Transverse colon (tissue), 4 donors: ENCODE data around the gene ALG1. TPM values are rescaled to one million over a fixed set of nuclear protein-coding genes. Genes with fewer than 3 reads are reported as not detected.

Experiments used
- DNase-seq: peaks from one replicate; pipeline ENCODE4 v3.0.0-alpha.2; 2019
- H3K27ac ChIP-seq, 4 donors: fragments of 200-600 bp; sonication (generic); 2 replicates each; pipeline ENCODE4 v1.5.1; 2016 to 2018; ENCODE audit warnings: inconsistent platforms in 4 of 4
- H3K27me3 ChIP-seq: fragments of 200-600 bp; sonication (generic); 2 replicates; pipeline ENCODE4 v1.5.1; 2017; ENCODE audit warnings: inconsistent platforms
- H3K36me3 ChIP-seq, 4 donors: fragments of 200-600 bp; sonication (generic); 2 replicates each; pipeline ENCODE4 v1.5.1; 2017 to 2019; ENCODE audit warnings: inconsistent platforms in 4 of 4
- H3K4me1 ChIP-seq, 4 donors: fragments of 200-600 bp; sonication (generic); 2 replicates each; pipeline ENCODE4 v1.5.1; 2017 to 2020; ENCODE audit warnings: inconsistent platforms in 4 of 4
- H3K4me3 ChIP-seq, 4 donors: fragments of 200-600 bp; sonication (generic); 1 replicate in 1 of 4; 2 replicates in 3 of 4; pipeline versions ENCODE4 v1.5.1 to v1.6.1; 2017 to 2019; ENCODE audit warnings: inconsistent platforms in 4 of 4
- H3K9me3 ChIP-seq, 2 donors: fragments of 200-600 bp; sonication (generic); 2 replicates each; pipeline ENCODE4 v1.5.1; 2017 to 2019; ENCODE audit warnings: inconsistent platforms in 2 of 2
- CTCF ChIP-seq, 5 experiments: fragments of 200-600 bp in 3 of 5; fragments of 450-650 bp in 2 of 5; sonication (generic) in 3 of 5; IDR thresholded peaks; 1 replicate in 2 of 5; 2 replicates in 3 of 5; pipeline ENCODE4 v1.5.1; 2016 to 2017; ENCODE audit warnings: antibody characterized with exemption in 5 of 5, inconsistent platforms in 3 of 5, mild to moderate bottlenecking in 2 of 5, moderate library complexity in 1 of 5
- EP300 ChIP-seq: sonication (generic); formaldehyde crosslinking; IDR thresholded peaks from one replicate; pipeline ENCODE4 v1.6.1; 2017; ENCODE audit warnings: antibody characterized with exemption, low read depth
- POLR2A ChIP-seq: fragments of 450-650 bp; IDR thresholded peaks from one replicate; pipeline ENCODE4 v1.6.1; 2016; ENCODE audit warnings: antibody characterized with exemption, mild to moderate bottlenecking, moderate library complexity
- POLR2AphosphoS5 ChIP-seq, 3 donors: sonication (generic); formaldehyde crosslinking; IDR thresholded peaks; one replicate each; pipeline ENCODE4 v1.6.1; 2016; ENCODE audit warnings: antibody characterized with exemption in 3 of 3
- WGBS, 2 donors: methylation state at CpG; one replicate each; pipeline ENCODE4 v1.1.5; 2018; ENCODE audit warnings: low coverage in 1 of 2; 5-methylcytosine and 5-hydroxymethylcytosine counted together
- in situ Hi-C, 4 donors: fragments of 200-750 bp; cut with MboI; loops; one replicate each; pipeline versions ENCODE4 v1.15.0 to v1.15.1; 2017; ENCODE audit warnings: low sequenced_read_pairs in 3 of 4, low pct_ligation_motif_present in 1 of 4, low pct_unique_long_range_greater_than_20kb in 1 of 4
- intact Hi-C: fragments of 100-400 bp; cut with DNase I; formaldehyde crosslinking; loops from one replicate; pipeline ENCODE4 v1.15.1; 2023; ENCODE audit warnings: low total_unique reads
- total RNA-seq, 4 donors: library from RNA; depleted of rRNA; stranded (reverse); fragments of >200 nt; gene quantifications; one replicate each; pipeline ENCODE4 v1.1.0, GENCODE V29; 2016

The ALG1 gene
- total RNA-seq, 4 donors from 2014 or later = 24.4 to 111 (median 41.6) TPM

DNA sequence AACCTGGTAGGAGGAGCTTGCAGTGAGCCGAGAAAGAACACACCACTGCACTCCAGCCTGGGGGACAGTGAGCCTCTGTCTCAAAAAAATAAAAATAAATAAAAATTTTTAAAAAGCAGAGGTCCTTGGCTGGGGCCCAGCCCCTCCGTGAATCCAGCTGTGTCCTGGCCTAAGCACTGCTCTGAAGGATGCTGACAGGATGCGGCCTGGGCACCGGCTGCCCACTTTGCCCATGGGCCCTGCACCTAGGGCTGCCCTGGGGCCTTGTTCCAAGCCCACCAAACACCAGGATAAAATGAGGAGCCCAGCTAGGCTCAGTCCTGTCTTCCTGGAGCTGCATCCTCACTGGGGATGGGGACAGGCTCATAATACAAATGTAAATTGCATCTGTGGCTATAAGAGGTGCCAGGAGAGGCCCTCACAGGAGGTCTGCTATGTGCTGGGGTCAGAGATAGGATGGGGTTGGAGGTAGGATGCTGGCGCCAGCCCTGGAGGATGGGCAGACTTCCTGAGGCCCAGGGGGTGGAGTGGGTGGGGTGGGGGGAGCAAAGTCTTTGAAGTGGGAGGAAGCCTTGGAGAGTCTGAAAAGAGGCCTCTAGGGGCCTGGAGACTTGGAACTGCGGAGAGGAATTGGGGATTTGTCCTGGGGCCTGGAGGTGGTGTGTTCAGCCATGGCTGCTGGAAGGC, 12.1 kb upstream of the ALG1 start:
- in situ Hi-C loops (no loop called here), intact Hi-C loops (no loop called here)
- Histone ChIP-seq H3K36me3 (no peaks in the 10 kb centered on the region), H3K27me3 (no peaks in the 10 kb centered on the region), H3K9me3 (no peaks in the 10 kb centered on the region), H3K4me1 (peaks cover 0 to 7% (median under 1%) of the 10 kb centered on the region in 4 donors), H3K27ac (no peak overlapping the region), H3K4me3 (no peak overlapping the region)
- no peak for TF ChIP-seq POLR2A
- TF ChIP-seq EP300 = no peak
- no peak for TF ChIP-seq POLR2AphosphoS5 (IDR thresholded peaks at IDR 0.05)
- TF ChIP-seq CTCF (IDR thresholded peaks at IDR 0.05) = no peak
- 71 to 85% methylated on average over 4 to 6 of the region's 6 CpGs for WGBS, 2 donors
- no peak for DNase-seq

GRCh38 chr16:5060073-5060641, 11.5 kb upstream of the ALG1 start:
- DNase-seq = no peak
- Histone ChIP-seq H3K9me3 (no peaks in the 10 kb centered on the region), H3K27ac (no peak overlapping the region), H3K4me1 (peaks cover 0 to 13% (median 5%) of the 10 kb centered on the region in 4 donors), H3K27me3 (no peaks in the 10 kb centered on the region), H3K4me3 (no peak overlapping the region), H3K36me3 (no peaks in the 10 kb centered on the region)
- no peak for TF ChIP-seq CTCF (IDR thresholded peaks at IDR 0.05)
- TF ChIP-seq EP300 = no peak
- no peak for TF ChIP-seq POLR2A
- no peak for TF ChIP-seq POLR2AphosphoS5 (IDR thresholded peaks at IDR 0.05)
- in situ Hi-C loops = no loop called here
- intact Hi-C loops = no loop called here
- WGBS, 2 donors = 76 to 100% methylated on average over 2 to 10 of the region's 10 CpGs

DNA sequence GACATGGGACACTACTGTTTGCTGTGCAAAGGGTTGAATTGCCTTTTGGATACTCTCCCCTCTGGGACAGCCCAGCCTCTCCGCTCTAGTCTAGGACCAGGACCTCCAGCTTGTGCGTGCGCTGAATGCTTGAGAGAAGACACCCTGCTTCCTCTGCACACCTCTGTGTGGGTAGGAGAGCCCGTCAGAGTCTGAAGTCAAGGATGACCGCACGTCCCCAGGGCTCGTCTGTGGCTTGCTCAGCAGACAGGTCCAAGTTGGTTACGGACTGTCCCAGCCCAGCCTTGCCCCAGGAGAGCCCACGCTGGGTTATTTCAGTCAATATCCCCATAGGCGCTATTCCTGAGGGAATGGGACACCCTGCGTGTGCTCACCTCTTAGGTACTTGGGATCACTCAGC, 9.6 kb upstream of the ALG1 start:
- 80 to 92% methylated on average over 1 to 11 of the region's 11 CpGs for WGBS, 2 donors
- Histone ChIP-seq H3K4me3 (no peak overlapping the region), H3K27ac (no peak overlapping the region), H3K36me3 (no peaks in the 10 kb centered on the region), H3K9me3 (no peaks in the 10 kb centered on the region), H3K4me1 (peaks cover 4 to 23% (median 10%) of the 10 kb centered on the region in 4 donors), H3K27me3 (no peaks in the 10 kb centered on the region)
- intact Hi-C loops (no loop called here), in situ Hi-C loops (no loop called here)
- TF ChIP-seq POLR2AphosphoS5 (IDR thresholded peaks at IDR 0.05) (no peak), EP300 (no peak)
- no peak for DNase-seq

DNA sequence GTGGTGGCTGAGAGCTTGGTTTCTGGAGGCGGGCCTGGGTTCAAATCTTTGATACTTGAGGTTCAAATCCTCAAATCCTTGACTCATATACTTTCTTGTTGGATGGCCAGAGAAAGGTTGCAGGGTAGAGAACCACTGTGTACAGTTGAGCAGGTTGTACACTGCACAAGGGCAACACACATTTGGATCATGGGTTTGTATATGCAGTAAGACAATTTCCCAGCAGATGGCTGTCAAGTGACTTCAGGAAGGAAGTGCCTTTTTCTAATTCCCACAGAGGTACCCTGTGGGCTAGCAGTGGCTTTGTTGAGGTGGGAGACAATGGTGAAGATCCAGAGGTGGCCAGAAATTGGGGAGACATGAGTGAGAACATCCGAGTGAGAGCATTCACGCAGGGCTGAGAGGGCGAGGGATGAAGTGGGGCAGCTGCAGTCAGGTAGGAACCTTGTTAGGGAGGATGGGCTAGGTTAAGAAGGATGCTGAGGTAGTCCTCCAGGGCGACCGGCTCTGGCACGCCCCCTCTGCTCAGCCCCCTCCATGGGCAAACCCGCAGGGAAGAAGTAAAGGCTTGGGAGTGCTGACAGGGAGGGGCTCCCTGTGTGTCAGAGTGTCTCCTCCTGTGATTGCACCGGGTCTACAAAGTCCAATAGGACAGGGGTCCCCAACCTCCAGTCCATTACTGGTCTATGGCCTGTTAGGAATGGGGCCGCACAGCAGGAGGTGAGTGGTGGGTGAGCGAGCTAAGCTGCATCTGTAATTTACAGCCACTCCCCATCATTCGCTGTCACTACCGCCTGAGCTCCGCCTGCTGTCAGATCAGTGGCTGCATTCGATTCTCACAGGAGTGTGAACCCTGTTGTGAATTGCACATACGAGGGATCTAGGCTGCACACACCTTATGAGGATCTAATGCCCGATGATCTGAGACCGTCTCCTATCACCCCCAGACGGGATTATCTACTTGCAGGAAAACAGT, 8.6 kb upstream of the ALG1 start:
- Histone ChIP-seq H3K36me3 (no peaks in the 10 kb centered on the region), H3K27me3 (no peaks in the 10 kb centered on the region), H3K27ac (no peak overlapping the region), H3K4me1 (peaks cover 4 to 23% (median 10%) of the 10 kb centered on the region in 4 donors), H3K4me3 (no peak overlapping the region), H3K9me3 (no peaks in the 10 kb centered on the region)
- WGBS, 2 donors = 42 to 68% methylated on average over 14 to 19 of the region's 19 CpGs
- intact Hi-C loops (no loop called here), in situ Hi-C loops (no loop called here)
- DNase-seq = no peak
- TF ChIP-seq POLR2A (no peak), CTCF (IDR thresholded peaks at IDR 0.05) (peak in 3 of 5 experiments; percentile 10 to 13 (median 11)), POLR2AphosphoS5 (IDR thresholded peaks at IDR 0.05) (no peak), EP300 (no peak)
